Activated T-cell treated with anti-CD3 and anti-CD28 coated beads for 48 hours (primary cell): ENCODE measurements around the gene MOGAT3.

Experiments
- DNase-seq: peaks from one replicate; pipeline ENCODE4 v3.0.0-alpha.2; 2020; ENCODE audit warnings: low read depth

The MOGAT3 gene

DNA sequence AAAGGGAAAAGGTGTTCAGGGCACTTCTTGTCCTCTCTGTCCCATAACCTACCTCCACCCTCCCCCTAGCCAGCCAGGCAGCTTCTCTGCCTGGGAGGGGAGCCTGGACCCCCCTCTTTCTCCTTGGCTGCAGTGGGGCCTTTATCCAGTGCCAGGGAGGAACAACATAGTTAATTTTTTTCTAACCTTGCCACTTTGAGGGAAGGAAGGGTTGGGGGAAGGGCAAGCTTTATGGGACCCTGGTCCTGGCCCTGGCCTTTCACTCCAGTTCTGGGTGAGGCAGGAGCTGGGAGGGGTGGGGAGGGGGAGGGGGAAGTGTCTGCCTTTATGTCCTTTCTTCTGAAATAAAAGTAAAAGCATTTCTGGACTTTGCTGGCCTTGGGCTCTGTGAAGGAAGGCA is 39.9 kb downstream of the MOGAT3 start:
- DNase-seq, result no peak

DNA sequence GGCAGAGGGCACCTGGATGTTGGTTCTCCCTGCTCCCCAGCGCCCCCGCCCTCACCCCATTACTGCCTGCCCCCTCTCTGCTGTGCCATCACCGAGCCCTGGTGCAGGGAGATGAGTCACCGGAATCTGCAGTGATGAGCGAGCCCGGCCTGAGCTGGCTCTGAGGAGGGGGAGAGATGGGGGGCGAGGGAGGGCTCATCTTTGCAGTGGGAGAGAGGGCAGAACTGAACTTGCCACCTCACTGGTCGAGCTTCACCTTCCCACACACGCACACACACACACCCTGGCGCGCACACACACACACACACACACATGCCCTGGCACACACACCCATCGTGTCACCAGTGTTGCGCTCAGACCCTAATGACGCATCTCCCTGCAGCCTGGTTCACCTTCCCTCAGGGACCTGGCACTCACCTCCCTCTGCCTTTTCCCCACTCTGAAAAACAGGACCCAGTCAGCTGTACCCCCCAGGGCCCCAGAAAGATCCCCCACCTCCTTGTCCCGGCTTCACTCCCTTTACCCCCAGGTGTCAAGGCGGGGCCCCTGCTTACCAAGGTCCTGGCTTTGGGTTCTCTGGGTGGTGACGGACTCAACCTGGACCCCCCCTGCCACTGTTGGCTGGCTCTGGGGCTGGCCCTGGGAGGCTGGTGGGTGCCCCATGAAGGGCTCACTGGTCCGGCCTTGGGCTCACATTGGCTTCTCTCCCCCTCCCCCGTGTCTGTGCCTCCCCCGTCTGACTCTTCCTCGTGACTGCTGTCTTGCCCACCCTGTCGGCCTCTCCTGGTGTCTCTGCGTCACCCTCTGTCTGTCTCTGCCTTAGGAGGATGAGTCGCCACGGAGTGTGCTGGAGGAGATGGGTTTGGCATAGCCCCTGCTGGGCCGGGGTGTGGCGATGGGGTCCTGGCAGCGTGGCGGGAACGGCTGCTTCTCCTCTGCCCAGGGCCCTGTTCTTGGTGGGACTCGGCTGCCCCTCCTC is 40.9 kb downstream of the MOGAT3 start:
- no peak for DNase-seq

DNA sequence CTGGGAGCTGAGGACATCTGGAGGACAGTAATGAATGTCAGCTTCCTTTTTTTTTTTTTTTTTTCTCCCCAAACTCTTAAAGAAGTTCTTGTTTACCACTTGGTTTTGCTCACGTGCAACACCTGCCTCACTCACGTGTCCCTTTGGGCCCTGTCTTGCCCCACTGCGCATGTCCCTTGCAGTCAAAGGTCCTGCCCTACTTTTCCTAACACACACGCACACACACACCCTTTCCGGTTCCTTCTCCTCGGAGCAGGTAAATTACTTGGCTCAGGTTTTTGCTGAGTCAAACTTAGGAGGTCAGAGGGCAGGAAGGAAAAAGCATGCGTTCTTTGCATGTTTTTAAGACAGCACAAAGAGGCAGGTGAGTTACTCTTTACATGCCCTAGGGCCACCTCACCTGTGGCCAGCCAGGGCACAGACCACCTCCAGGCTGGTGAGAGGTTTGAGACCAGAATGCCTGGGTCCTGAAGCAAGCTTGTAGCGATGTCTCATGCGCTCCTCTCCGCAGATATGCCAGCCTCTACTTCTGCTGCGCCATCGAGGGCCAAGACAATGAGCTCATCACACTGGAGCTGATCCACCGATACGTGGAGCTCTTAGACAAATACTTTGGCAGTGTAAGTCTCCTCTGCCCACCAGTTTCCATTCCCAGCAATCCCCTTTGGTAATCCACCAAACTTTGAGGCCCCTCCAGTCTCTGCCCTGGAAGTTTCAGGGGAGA is 43.8 kb downstream of the MOGAT3 start:
- no peak for DNase-seq

DNA sequence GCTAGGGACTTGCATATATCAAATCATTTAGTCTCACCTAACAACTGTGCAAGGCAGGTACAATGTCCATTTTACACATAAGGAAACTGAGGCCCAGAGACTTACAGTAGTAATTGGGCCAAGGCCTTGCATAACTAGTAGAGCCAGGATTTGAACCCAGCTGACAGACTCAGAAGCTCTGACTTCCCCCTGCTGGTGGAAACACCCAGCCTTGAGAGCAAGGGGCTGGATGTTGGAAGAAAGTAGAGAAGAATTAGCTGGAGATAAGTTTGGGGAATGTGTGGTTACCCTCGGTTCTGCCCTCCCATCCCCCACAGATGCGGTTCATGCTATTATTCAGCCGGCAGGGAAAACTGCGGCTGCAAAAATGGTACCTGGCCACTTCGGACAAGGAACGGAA is 44.6 kb downstream of the MOGAT3 start:
- no peak for DNase-seq

DNA sequence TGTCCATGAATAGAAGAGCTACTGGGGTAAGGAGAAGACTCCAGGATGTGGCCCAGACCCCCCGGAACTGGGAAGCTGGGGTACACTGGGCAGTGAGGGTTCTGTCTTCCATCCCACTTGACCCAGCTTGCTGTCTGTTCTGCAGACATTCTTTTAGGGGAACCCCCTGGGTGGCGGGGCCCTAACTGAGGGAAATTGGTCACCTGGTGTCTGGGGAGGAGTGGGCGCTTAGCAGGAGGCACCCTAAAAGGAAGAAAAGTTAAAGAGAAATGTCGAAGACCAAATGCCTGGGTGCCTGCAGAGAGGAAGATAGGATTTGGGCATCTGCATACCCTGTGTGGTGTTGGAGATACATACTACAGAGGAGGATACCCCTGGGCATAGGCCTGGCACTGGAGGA is 45.5 kb downstream of the MOGAT3 start:
- no peak for DNase-seq

DNA sequence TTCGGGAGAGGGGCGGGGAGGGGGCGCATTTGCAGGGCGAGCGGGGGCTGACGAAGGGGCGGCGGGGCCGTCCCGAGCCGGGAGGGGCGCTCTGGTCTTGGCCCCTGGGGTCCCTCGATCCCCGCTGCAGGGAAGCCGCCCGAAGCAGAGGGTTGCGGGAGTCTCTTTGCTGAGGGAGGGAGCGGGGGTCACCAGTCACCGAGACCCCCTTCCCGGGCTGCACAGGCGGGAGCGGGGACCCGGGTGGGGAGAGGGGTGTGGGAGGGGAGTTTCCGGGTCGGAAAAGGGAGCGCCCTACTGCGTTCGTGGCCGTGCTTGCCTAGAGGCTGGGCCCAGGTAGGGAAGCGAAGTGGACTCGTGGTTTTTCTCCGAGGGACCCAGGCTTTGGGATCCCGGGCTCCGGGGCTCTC is 46.1 kb downstream of the MOGAT3 start:
- DNase-seq, result no peak

DNA sequence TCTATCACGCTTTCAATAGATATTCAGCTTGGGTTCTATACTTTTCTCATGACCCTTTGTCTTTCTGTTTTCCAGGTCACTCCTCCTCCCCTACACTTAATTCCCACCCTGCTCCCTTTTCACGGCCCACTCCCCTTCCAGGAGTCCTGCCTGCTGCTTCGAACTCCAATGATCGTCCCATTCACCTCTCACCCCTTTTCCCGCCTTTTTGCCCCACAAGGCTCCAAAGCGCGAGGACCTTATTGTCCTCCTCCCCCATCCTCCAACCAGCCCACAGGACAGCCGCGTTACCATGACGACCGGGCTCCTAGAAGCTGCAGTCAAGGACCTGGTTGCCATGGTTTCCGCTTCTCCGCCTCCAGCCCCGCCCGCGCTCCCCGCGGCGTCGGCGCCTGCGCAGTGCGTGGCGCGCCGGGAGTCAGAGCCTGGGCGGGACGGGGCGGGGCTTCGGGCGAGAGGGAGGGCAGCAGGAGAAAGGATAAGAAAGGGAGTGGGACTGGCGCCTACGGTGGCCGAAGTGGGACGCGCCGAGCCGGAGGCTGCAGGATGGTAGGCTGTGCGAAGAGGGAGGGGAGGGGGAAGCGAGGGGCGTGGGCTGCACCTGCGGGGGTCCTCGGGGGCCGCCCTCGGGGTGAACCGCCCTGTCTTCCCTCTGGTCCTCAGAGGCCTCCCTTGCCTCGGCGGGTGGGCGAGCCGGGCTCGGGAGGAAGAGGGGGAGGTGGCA is 46.7 kb downstream of the MOGAT3 start, which contains the start of gene AP1S1:
AP1S1 (plus strand) TSS at position 508 of the 724 bp plus-strand sequence; CDS start at position 547, 39 bp downstream.
- DNase-seq, result peak; percentile 94

DNA sequence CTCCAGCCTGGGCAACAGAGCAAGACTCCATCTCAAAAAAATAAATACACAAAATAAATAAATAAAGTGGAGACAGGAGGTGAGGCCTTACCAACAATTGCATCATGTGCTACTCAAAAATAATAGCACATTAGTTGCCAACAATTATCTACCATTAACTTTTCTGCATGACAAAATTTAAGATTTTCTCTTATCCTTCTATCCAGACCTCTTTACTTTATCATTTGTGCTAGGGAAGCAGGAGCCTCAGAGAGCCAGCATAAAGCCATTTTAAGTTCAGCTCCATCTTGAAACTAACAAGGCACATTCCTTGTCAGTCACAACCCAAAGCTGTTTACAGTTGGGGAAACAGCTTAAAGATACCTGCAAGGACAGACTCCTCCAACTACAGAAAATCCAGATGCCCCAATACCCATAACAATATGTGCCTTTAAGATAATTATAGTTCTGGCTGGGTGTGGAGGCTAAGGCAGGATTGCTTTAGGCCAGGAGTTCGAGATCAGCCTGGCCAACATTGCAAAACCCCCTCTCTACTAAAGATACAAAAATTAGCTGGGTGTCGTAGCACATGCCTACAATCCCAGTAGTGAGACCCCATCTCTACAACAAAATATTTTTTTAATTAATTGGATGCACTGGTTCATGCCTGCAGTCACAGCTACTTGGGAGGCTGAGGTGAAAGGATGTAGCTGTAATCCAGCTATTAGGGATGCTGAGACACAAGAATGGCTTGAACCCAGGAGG is 48.8 kb downstream of the MOGAT3 start:
- DNase-seq, result no peak
